ENCODE measurements around the gene RAMP1. TPM values are rescaled to one million over a fixed set of nuclear protein-coding genes. Genes with fewer than 3 reads are reported as not detected.
"Not testable (repeated sequence)": the region's sequence is repeated elsewhere in the genome, so short reads cannot be mapped to it uniquely, and the experiment has no call there.

The RAMP1 gene
- total and polyA plus RNA-seq, 2 donors from 2014 or later = 8.8 to 17.3 TPM

GRCh38 chr2:237867465-237867864, 8.0 kb downstream of the RAMP1 start:
- Histone ChIP-seq H3K4me1 (ENCODE audit: control insufficient read depth in 2 of 3, insufficient read depth in 2 of 3, low read depth in 1 of 3, low read length in 3 of 3) (no peaks in the 10 kb centered on the region), H3K27me3 (ENCODE audit: control insufficient read depth, insufficient read depth, low read length) (no peaks in the 10 kb centered on the region), H3K4me3 (ENCODE audit: low read length in 3 of 3) (no peak overlapping the region), H3K9me3 (ENCODE audit: control insufficient read depth in 2 of 3, insufficient read depth in 1 of 3, low read length in 3 of 3) (no peaks in the 10 kb centered on the region), H3K36me3 (ENCODE audit: control insufficient read depth in 2 of 3, insufficient read depth in 3 of 3, low read length in 3 of 3) (no peaks in the 10 kb centered on the region), H3K27ac (ENCODE audit: low read depth in 2 of 2, low read length in 2 of 2) (no peak overlapping the region), H3K9ac (ENCODE audit: low read length in 3 of 3) (no peak overlapping the region)
- no peak for TF ChIP-seq CTCF (IDR thresholded peaks at IDR 0.05; ENCODE audit: borderline replicate concordance, extremely low read depth, insufficient read depth)
- FAIRE-seq (no peak), DNase-seq (peak in 2 of 5 donors; percentile 6 to 29)
- intact Hi-C loops (cut with DNase I) = loop anchor here (10.0 kb wide), 1 partner anchor 397 kb away; no protein-coding TSS in a partner anchor

- FAIRE-seq; DNase-seq; H3K27ac ChIP-seq (ENCODE audit: low read depth in 2 of 2, low read length in 2 of 2); H3K27me3 ChIP-seq (ENCODE audit: control insufficient read depth, insufficient read depth, low read length); H3K9me3 ChIP-seq (ENCODE audit: control insufficient read depth in 2 of 3, insufficient read depth in 1 of 3, low read length in 3 of 3); H3K4me1 ChIP-seq (ENCODE audit: control insufficient read depth in 2 of 3, insufficient read depth in 2 of 3, low read depth in 1 of 3, low read length in 3 of 3); H3K36me3 ChIP-seq (ENCODE audit: control insufficient read depth in 2 of 3, insufficient read depth in 3 of 3, low read length in 3 of 3); H3K9ac ChIP-seq (ENCODE audit: low read length in 3 of 3); H3K4me3 ChIP-seq (ENCODE audit: low read length in 3 of 3): not testable (repeated sequence)
- intact Hi-C loops (cut with DNase I) = loop anchor here (10.0 kb wide), 1 partner anchor 397 kb away; no protein-coding TSS in a partner anchor
Measured at GRCh38 chr2:237868074-237868473, 8.7 kb downstream of the RAMP1 start.

GRCh38 chr2:237868631-237869342, 9.4 kb downstream of the RAMP1 start:
- TF ChIP-seq CTCF (IDR thresholded peaks at IDR 0.05; ENCODE audit: borderline replicate concordance, extremely low read depth, insufficient read depth) = no peak
- Histone ChIP-seq H3K4me1 (ENCODE audit: control insufficient read depth in 2 of 3, insufficient read depth in 2 of 3, low read depth in 1 of 3, low read length in 3 of 3) (no peaks in the 10 kb centered on the region), H3K9ac (ENCODE audit: low read length in 3 of 3) (no peak overlapping the region), H3K9me3 (ENCODE audit: control insufficient read depth in 2 of 3, insufficient read depth in 1 of 3, low read length in 3 of 3) (no peaks in the 10 kb centered on the region), H3K4me3 (ENCODE audit: low read length in 3 of 3) (no peak overlapping the region), H3K27me3 (ENCODE audit: control insufficient read depth, insufficient read depth, low read length) (no peaks in the 10 kb centered on the region), H3K36me3 (ENCODE audit: control insufficient read depth in 2 of 3, insufficient read depth in 3 of 3, low read length in 3 of 3) (no peaks in the 10 kb centered on the region), H3K27ac (ENCODE audit: low read depth in 2 of 2, low read length in 2 of 2) (no peak overlapping the region)
- FAIRE-seq = no peak
- intact Hi-C loops (cut with DNase I) = loop anchor here (10.0 kb wide), 1 partner anchor 396 kb away; no protein-coding TSS in a partner anchor
- DNase-seq = peak in 1 of 5 donors; percentile 42

- DNase-seq (no peak), FAIRE-seq (no peak)
- Histone ChIP-seq H3K36me3 (ENCODE audit: control insufficient read depth in 2 of 3, insufficient read depth in 3 of 3, low read length in 3 of 3) (no peaks in the 10 kb centered on the region), H3K9ac (ENCODE audit: low read length in 3 of 3) (no peak overlapping the region), H3K4me3 (ENCODE audit: low read length in 3 of 3) (no peak overlapping the region), H3K27ac (ENCODE audit: low read depth in 2 of 2, low read length in 2 of 2) (no peak overlapping the region), H3K27me3 (ENCODE audit: control insufficient read depth, insufficient read depth, low read length) (no peaks in the 10 kb centered on the region), H3K4me1 (ENCODE audit: control insufficient read depth in 2 of 3, insufficient read depth in 2 of 3, low read depth in 1 of 3, low read length in 3 of 3) (no peaks in the 10 kb centered on the region), H3K9me3 (ENCODE audit: control insufficient read depth in 2 of 3, insufficient read depth in 1 of 3, low read length in 3 of 3) (no peaks in the 10 kb centered on the region)
- TF ChIP-seq CTCF (IDR thresholded peaks at IDR 0.05; ENCODE audit: borderline replicate concordance, extremely low read depth, insufficient read depth) = no peak
- intact Hi-C loops (cut with DNase I) = loop anchor here (10.0 kb wide), 1 partner anchor 395 kb away; no protein-coding TSS in a partner anchor
Measured at GRCh38 chr2:237869343-237870102, 10.1 kb downstream of the RAMP1 start.

Data from kidney (tissue), 14 donors.